Vagina (tissue), 2 donors: ENCODE results near the gene ACTR5. TPM values are rescaled to one million over a fixed set of nuclear protein-coding genes. Genes with fewer than 3 reads are reported as not detected.

Source experiments
- DNase-seq, 2 donors: peaks; one replicate each; pipeline ENCODE4 v3.0.0-alpha.2; 2017; ENCODE audit errors: extremely low spot score in 2 of 2
- H3K27ac ChIP-seq: fragments of 200-600 bp; sonication (generic); one replicate; pipeline ENCODE4 v1.5.1; 2019
- H3K27me3 ChIP-seq: fragments of 200-600 bp; sonication (generic); one replicate; pipeline ENCODE4 v1.5.1; 2019
- H3K36me3 ChIP-seq, 2 donors: fragments of 200-600 bp; sonication (generic); one replicate each; pipeline ENCODE4 v1.5.1; 2017 to 2019
- H3K4me1 ChIP-seq: fragments of 200-600 bp; sonication (generic); one replicate; pipeline ENCODE4 v1.5.1; 2019
- H3K4me3 ChIP-seq, 2 donors: fragments of 200-600 bp; sonication (generic); 1 replicate in 1 of 2; 2 replicates in 1 of 2; pipeline ENCODE4 v1.5.1; 2016 to 2019
- H3K9me3 ChIP-seq: fragments of 200-600 bp; sonication (generic); one replicate; pipeline ENCODE4 v1.5.1; 2019
- CTCF ChIP-seq, 3 experiments: fragments of 450-650 bp in 2 of 3; fragments of 200-600 bp in 1 of 3; sonication (generic) in 1 of 3; IDR thresholded peaks; one replicate each; pipeline ENCODE4 v1.5.1; 2017 to 2019; ENCODE audit warnings: antibody characterized with exemption in 3 of 3, mild to moderate bottlenecking in 2 of 3, moderate library complexity in 2 of 3
- POLR2A ChIP-seq, 2 donors: fragments of 450-650 bp; IDR thresholded peaks; one replicate each; pipeline ENCODE4 v1.6.1; 2017; ENCODE audit warnings: antibody characterized with exemption in 2 of 2, mild to moderate bottlenecking in 2 of 2, moderate library complexity in 2 of 2
- POLR2AphosphoS5 ChIP-seq, 2 donors: sonication (generic); formaldehyde crosslinking; IDR thresholded peaks; one replicate each; pipeline ENCODE4 v1.9.0; 2017; ENCODE audit warnings: antibody characterized with exemption in 2 of 2, mild to moderate bottlenecking in 2 of 2, low read depth in 1 of 2; ENCODE audit not compliant: insufficient read depth in 1 of 2
- intact Hi-C: fragments of 100-400 bp; cut with DNase I; formaldehyde crosslinking; loops from one replicate; pipeline ENCODE4 v1.15.1; 2023
- total RNA-seq: library from RNA; depleted of rRNA; stranded (reverse); fragments of >200 nt; gene quantifications from one replicate; pipeline ENCODE4 v1.2.3, GENCODE V29; 2016

ACTR5 gene
- total RNA-seq, 1 donor from 2014 or later: 18.4 TPM

- Histone ChIP-seq H3K27ac (no peak overlapping the region), H3K4me1 (peaks cover 32% of the 10 kb centered on the region), H3K27me3 (peaks cover 45% of the 10 kb centered on the region), H3K9me3 (no peaks in the 10 kb centered on the region), H3K4me3 (no peak overlapping the region), H3K36me3 (no peaks in the 10 kb centered on the region)
- no peak for DNase-seq
- intact Hi-C loops: no loop called here
- TF ChIP-seq POLR2AphosphoS5 (IDR thresholded peaks at IDR 0.05; ENCODE audit: insufficient read depth in 1 of 2, low read depth in 1 of 2): no peak
- TF ChIP-seq POLR2A (IDR thresholded peaks at IDR 0.05): no peak
- no peak for TF ChIP-seq CTCF (IDR thresholded peaks at IDR 0.05)
Measured at GRCh38 chr20:38723017-38723847, 25.0 kb upstream of the ACTR5 start.

GRCh38 chr20:38723848-38724625 lies 24.2 kb upstream of the ACTR5 start, which contains the start of gene SLC32A1:
Gene SLC32A1 (plus strand): TSS chr20:38724486. CDS start chr20:38724725, 239 bp downstream.
- Histone ChIP-seq H3K9me3 (no peaks in the 10 kb centered on the region), H3K36me3 (no peaks in the 10 kb centered on the region), H3K4me1 (peaks cover 40% of the 10 kb centered on the region), H3K27ac (no peak within 1 kb of the TSS), H3K4me3 (no peak within 1 kb of the TSS), H3K27me3 (peaks cover 45% of the 10 kb centered on the region)
- no peak for DNase-seq
- TF ChIP-seq POLR2A (IDR thresholded peaks at IDR 0.05) (no peak), POLR2AphosphoS5 (IDR thresholded peaks at IDR 0.05; ENCODE audit: insufficient read depth in 1 of 2, low read depth in 1 of 2) (no peak), CTCF (IDR thresholded peaks at IDR 0.05) (no peak)
- intact Hi-C loops: no loop called here

- Histone ChIP-seq H3K4me3 (no peak overlapping the region), H3K4me1 (peaks cover 40% of the 10 kb centered on the region), H3K36me3 (no peaks in the 10 kb centered on the region), H3K9me3 (no peaks in the 10 kb centered on the region), H3K27ac (no peak overlapping the region), H3K27me3 (peaks cover 47% of the 10 kb centered on the region)
- TF ChIP-seq CTCF (IDR thresholded peaks at IDR 0.05) (no peak), POLR2AphosphoS5 (IDR thresholded peaks at IDR 0.05; ENCODE audit: insufficient read depth in 1 of 2, low read depth in 1 of 2) (no peak), POLR2A (IDR thresholded peaks at IDR 0.05) (no peak)
- intact Hi-C loops: no loop called here
- no peak for DNase-seq
Measured at GRCh38 chr20:38724626-38725147, 23.6 kb upstream of the ACTR5 start.

- Histone ChIP-seq H3K4me3 (no peak overlapping the region), H3K27ac (no peak overlapping the region), H3K27me3 (peaks cover 49% of the 10 kb centered on the region), H3K9me3 (no peaks in the 10 kb centered on the region), H3K4me1 (peaks cover 43% of the 10 kb centered on the region), H3K36me3 (no peaks in the 10 kb centered on the region)
- TF ChIP-seq POLR2A (IDR thresholded peaks at IDR 0.05) (no peak), CTCF (IDR thresholded peaks at IDR 0.05) (no peak), POLR2AphosphoS5 (IDR thresholded peaks at IDR 0.05; ENCODE audit: insufficient read depth in 1 of 2, low read depth in 1 of 2) (no peak)
- intact Hi-C loops: no loop called here
- DNase-seq: no peak
Measured at GRCh38 chr20:38725148-38725901, 22.9 kb upstream of the ACTR5 start.
